D721Med (cell line): ENCODE results near the gene TRPV2.
A peak's percentile ranks its signal among the peaks of the same experiment; 100 is the strongest.

Source experiments
- DNase-seq: peaks from one replicate; pipeline ENCODE4 v3.0.0; 2011; ENCODE audit warnings: low spot score; ENCODE audit not compliant: insufficient read length
- FAIRE-seq: peaks from 2 replicates; lab custom pipeline; 2011; peaks lifted over from hg19 to GRCh38; lab: Jason Lieb, UNC
- TF ChIP-seq, protein P1 (sequence below): IDR thresholded peaks from 2 replicates; pipeline ENCODE4 v1.5.1; 2012; ENCODE audit warnings: mild to moderate bottlenecking, control low read depth; ENCODE audit not compliant: insufficient read depth; ENCODE audit errors: missing control alignments

Gene TRPV2

DNA sequence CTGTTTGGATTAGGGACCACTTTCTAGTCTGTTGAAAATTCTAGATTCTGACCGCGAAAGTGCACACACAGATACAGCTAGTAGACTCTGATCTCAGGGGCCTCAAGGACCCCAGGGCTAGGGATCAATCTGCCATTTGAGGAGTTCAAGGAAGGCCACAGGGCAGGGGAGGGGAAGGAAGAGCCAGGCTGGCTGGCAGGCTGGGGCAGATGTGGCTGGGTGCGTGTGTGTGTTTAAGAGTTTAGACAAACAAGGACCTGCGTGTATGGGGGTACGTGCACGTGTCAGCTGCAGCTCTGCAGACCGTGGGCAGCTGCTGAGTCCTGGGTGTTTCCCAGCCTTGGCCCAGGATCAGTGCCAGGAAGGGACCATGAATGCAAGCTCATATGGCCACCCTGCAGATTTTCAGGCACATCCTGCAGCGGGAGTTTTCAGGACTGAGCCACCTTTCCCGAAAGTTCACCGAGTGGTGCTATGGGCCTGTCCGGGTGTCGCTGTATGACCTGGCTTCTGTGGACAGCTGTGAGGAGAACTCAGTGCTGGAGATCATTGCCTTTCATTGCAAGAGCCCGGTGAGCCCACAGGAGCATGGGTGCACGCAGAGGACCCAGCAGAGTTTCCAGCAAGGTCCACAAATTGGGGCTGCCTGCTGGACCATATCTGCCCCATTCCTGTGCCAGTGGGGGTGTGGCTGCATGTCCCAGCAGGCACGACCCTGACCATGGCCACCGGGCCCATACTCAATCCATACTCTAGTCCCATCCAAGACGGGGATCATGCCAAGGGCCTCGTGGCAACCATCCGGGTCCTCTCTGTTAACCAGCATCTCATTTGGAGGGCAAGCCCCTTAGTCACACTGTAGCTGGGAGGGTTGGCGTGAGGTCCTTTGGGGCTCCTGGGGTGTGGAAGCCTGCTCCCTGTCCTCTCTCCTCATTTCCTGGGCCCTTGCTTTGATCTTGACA lies 10.6 kb downstream of the TRPV2 start:
- TF ChIP-seq, protein P1, sequence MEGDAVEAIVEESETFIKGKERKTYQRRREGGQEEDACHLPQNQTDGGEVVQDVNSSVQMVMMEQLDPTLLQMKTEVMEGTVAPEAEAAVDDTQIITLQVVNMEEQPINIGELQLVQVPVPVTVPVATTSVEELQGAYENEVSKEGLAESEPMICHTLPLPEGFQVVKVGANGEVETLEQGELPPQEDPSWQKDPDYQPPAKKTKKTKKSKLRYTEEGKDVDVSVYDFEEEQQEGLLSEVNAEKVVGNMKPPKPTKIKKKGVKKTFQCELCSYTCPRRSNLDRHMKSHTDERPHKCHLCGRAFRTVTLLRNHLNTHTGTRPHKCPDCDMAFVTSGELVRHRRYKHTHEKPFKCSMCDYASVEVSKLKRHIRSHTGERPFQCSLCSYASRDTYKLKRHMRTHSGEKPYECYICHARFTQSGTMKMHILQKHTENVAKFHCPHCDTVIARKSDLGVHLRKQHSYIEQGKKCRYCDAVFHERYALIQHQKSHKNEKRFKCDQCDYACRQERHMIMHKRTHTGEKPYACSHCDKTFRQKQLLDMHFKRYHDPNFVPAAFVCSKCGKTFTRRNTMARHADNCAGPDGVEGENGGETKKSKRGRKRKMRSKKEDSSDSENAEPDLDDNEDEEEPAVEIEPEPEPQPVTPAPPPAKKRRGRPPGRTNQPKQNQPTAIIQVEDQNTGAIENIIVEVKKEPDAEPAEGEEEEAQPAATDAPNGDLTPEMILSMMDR, result no peak
- DNase-seq (no peak), FAIRE-seq (no peak)

DNA sequence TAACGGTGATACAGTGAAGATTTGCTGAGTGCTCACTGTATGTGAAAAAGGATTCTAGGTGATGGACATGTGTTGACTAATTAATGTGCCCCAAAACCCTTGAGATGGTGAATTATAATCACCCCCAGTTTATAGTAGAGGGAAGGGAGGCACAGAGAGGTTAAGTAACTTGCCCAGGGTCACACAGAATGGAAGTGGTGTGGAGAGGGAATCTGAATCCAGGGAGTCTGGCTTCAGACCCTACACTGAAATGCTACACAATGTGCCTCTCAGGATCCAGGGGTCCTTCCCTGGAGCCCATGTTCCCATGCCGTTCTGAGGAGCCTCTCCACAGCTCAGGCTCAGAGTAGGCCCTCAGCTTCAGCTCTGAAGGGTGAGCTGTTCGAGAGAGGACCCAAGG lies 11.6 kb downstream of the TRPV2 start:
- TF ChIP-seq, protein P1, result no peak
- FAIRE-seq, result no peak
- DNase-seq, result no peak

DNA sequence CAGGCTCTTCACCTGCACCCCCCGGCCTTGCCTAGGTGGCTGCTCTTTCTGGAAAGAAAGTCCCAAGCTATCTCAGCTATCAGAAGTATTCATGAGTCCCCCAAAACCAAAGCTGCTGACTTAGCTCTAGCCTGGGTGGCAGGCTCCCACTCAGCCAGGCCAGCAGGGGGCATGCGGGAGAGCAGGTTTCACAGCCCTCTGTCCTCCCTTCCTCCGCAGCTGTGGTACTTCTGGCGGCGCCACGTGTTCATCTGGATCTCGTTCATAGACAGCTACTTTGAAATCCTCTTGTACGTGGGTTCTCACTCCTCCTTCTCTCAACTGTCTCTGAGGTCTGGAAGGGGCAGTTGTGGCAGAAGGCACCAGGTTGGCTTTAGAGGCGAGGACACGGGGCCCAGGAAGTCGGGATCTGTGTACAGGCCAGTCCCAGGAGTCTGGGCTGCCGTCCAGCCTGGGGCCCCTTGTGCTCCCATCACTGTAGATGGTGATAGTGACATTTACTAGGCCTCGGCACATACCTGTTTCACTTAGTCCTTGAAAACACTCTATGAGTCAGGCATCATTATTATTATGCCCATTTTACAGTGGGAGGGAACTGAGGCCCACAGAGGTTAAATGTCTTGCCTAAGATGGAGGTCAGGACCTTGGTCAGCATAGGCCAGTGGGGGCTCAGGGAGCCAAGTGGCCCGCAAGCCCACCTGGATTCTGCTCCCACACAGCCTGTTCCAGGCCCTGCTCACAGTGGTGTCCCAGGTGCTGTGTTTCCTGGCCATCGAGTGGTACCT lies 12.9 kb downstream of the TRPV2 start:
- no peak for FAIRE-seq
- TF ChIP-seq, protein P1, result peak; percentile 50
- DNase-seq, result peak; percentile 63

- DNase-seq (no peak), FAIRE-seq (no peak)
- TF ChIP-seq, protein P1, result no peak
Observed at GRCh38 chr17:16429083-16429482, 13.7 kb downstream of the TRPV2 start.

- no peak for FAIRE-seq
Observed at GRCh38 chr17:16430650-16431049, 15.3 kb downstream of the TRPV2 start.

DNA sequence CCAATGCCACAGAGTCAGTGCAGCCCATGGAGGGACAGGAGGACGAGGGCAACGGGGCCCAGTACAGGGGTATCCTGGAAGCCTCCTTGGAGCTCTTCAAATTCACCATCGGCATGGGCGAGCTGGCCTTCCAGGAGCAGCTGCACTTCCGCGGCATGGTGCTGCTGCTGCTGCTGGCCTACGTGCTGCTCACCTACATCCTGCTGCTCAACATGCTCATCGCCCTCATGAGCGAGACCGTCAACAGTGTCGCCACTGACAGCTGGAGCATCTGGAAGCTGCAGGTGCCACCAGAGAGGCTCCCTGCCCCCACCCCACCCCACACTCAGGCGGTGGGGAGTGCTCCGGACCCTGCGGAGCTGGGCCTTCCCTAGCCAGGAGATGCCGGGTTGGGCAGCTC lies 16.6 kb downstream of the TRPV2 start:
- TF ChIP-seq, protein P1, result no peak
- no peak for FAIRE-seq
- DNase-seq, result no peak

More at GRCh38 chr17:16430650-16431049, 15.3 kb downstream of the TRPV2 start:
- DNase-seq, result no peak
- TF ChIP-seq, protein P1, result no peak
